BLaER1 (cell line): Measurements from ENCODE around the gene GRIA1.
A peak's percentile ranks its signal among the peaks of the same experiment; 100 is the strongest.

Experiments
- H3K27ac ChIP-seq: shearing (Covaris generic); formaldehyde crosslinking; 2 replicates; pipeline ENCODE4 v1.8.1; 2022
- H3K27me3 ChIP-seq: shearing (Covaris generic); formaldehyde crosslinking; 2 replicates; pipeline ENCODE4 v1.8.1; 2022
- H3K36me3 ChIP-seq: shearing (Covaris generic); formaldehyde crosslinking; 2 replicates; pipeline ENCODE4 v1.8.1; 2022
- H3K4me1 ChIP-seq: shearing (Covaris generic); formaldehyde crosslinking; 2 replicates; pipeline ENCODE4 v1.8.1; 2022
- H3K4me2 ChIP-seq: shearing (Covaris generic); formaldehyde crosslinking; 2 replicates; pipeline ENCODE4 v1.8.1; 2022
- H3K4me3 ChIP-seq: shearing (Covaris generic); formaldehyde crosslinking; 2 replicates; pipeline ENCODE4 v1.8.1; 2022
- H3K9ac ChIP-seq: shearing (Covaris generic); formaldehyde crosslinking; 2 replicates; pipeline ENCODE4 v1.8.1; 2022
- H3K9me3 ChIP-seq: shearing (Covaris generic); formaldehyde crosslinking; 2 replicates; pipeline ENCODE4 v1.8.1; 2022
- H4K20me1 ChIP-seq: shearing (Covaris generic); formaldehyde crosslinking; 2 replicates; pipeline ENCODE4 v1.8.1; 2022
- Cebpa-rat ChIP-seq: shearing (Covaris generic); IDR thresholded peaks from 2 replicates; pipeline ENCODE4 v1.8.1; 2022

Gene GRIA1

DNA sequence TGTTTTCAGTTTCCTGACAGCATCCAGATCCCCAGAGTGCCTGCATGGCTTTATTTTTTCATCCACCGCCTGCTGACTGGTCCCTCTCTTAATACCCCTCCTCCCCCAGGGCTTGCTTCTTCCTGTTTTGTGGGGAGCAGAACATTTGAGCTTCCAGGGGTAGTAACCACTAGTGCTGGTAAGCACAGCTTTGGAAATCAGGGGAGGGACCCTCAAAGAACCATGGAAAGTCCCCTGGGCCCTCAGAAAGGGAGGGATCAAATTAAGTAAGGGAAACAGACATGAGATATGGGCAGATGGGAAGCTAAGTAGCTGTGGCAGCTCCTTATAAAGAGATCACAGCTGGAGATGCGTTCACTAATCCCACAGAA, 26.8 kb downstream of the GRIA1 start:
- Histone ChIP-seq H3K4me2 (peak overlapping the region; percentile 69), H3K4me1 (peaks cover 20% of the 10 kb centered on the region)

DNA sequence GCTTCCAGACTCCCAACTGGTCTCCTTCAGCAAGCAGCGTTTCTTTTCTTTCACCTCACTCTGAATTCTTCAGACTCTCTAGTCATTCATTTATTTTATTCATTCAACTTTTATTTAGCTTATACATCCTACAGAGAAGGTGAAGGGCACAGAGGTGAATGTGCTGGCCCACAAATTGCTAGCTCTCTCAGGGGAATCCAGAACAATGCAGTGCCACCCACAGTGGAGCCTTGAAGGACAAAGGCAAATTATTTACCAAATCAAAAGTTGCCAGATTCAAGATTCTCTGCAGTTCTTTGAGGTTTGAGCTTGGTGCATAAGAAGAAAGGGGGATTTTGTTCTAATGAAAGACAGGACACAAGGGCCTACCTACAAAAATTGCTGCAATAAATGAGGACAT, 29.7 kb downstream of the GRIA1 start:
- no peaks in the 10 kb centered on the region for H3K27me3 ChIP-seq
- H3K4me2 ChIP-seq: no peak overlapping the region
- H3K36me3 ChIP-seq: no peaks in the 10 kb centered on the region
- no peak overlapping the region for H3K9ac ChIP-seq
- TF ChIP-seq Cebpa-rat: no peak
- H3K4me3 ChIP-seq: no peak overlapping the region
- H3K9me3 ChIP-seq: no peaks in the 10 kb centered on the region
- no peak overlapping the region for H3K27ac ChIP-seq
- H4K20me1 ChIP-seq: no peaks in the 10 kb centered on the region
- H3K4me1 ChIP-seq: peaks cover 20% of the 10 kb centered on the region

More for the DNA sequence above, 26.8 kb downstream of the GRIA1 start:
- Histone ChIP-seq H3K9ac (no peak overlapping the region), H3K27me3 (no peaks in the 10 kb centered on the region), H4K20me1 (no peaks in the 10 kb centered on the region), H3K27ac (no peak overlapping the region), H3K4me3 (no peak overlapping the region), H3K9me3 (peaks cover 10% of the 10 kb centered on the region; the same call in 1 of the 2 replicates), H3K36me3 (no peaks in the 10 kb centered on the region)
- no peak for TF ChIP-seq Cebpa-rat

DNA sequence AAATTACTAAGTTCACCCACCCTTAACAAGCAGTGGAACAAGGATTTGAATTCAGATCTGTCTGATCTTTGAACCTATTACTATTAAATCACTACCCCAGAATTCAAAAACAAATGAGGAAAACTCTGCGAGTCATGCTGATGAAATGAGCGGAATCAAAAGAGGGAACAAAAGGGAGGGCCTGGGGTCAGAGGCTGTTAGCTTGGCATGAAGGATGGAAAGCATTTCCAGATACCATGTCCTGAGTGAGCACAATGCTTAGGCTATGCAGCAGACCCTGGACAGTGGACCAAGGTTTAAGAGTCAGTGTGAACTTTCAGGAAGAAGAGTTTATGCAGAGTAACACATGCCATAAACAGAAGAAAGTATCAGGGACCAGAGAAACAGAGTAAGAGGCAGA, 30.5 kb downstream of the GRIA1 start:
- Histone ChIP-seq H4K20me1 (no peaks in the 10 kb centered on the region), H3K4me2 (no peak overlapping the region), H3K36me3 (no peaks in the 10 kb centered on the region), H3K9ac (no peak overlapping the region), H3K27ac (no peak overlapping the region), H3K9me3 (no peaks in the 10 kb centered on the region), H3K4me3 (no peak overlapping the region), H3K4me1 (peaks cover 20% of the 10 kb centered on the region), H3K27me3 (no peaks in the 10 kb centered on the region)
- TF ChIP-seq Cebpa-rat: no peak

DNA sequence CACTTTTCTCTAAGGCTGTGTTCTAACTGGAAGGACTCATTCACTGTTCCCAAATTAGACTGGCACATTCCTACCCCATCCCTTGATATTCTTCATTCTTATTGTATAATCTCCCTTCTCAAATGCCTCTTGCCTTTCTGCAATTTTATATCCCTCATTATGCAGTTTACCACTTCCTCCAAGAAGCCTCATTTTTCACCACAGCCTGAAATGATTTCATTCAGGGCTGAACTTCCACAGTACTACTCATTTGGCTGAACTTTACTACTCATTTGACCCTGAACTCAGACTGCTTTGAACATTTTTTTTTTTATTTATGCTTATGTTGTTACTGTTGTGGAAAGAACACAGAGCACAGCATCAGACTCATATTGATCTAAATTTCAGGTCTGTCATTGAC, 32.7 kb downstream of the GRIA1 start:
- no peak overlapping the region for H3K4me3 ChIP-seq
- no peak overlapping the region for H3K27ac ChIP-seq
- no peaks in the 10 kb centered on the region for H3K36me3 ChIP-seq
- H3K27me3 ChIP-seq: no peaks in the 10 kb centered on the region
- H3K9me3 ChIP-seq: no peaks in the 10 kb centered on the region
- H4K20me1 ChIP-seq: no peaks in the 10 kb centered on the region
- H3K4me1 ChIP-seq: no peaks in the 10 kb centered on the region
- no peak overlapping the region for H3K4me2 ChIP-seq
- no peak overlapping the region for H3K9ac ChIP-seq
- no peak for TF ChIP-seq Cebpa-rat

DNA sequence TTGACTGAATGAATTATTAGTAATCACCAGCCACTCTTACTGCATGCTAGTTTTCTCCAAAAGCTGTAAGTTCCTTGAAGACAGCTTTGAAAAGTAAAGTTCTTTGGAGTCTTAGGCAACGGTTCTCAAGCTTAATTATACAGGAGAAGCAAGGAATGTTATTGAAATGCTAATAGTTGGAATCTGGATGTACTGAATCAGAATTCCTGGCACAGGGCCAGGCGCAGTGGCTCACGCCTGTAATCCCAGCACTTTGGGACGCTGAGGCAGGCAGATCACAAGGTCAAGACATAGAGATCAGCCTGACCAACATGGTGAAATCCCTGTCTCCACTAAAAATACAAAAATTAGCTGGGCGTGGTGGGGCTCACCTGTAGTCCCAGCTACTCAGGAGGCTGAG, 33.4 kb downstream of the GRIA1 start:
- H3K36me3 ChIP-seq: no peaks in the 10 kb centered on the region
- no peak overlapping the region for H3K4me2 ChIP-seq
- no peaks in the 10 kb centered on the region for H3K27me3 ChIP-seq
- no peaks in the 10 kb centered on the region for H4K20me1 ChIP-seq
- no peak overlapping the region for H3K4me3 ChIP-seq
- TF ChIP-seq Cebpa-rat: no peak
- H3K9me3 ChIP-seq: no peaks in the 10 kb centered on the region
- no peak overlapping the region for H3K9ac ChIP-seq
- H3K27ac ChIP-seq: no peak overlapping the region
- H3K4me1 ChIP-seq: no peaks in the 10 kb centered on the region

DNA sequence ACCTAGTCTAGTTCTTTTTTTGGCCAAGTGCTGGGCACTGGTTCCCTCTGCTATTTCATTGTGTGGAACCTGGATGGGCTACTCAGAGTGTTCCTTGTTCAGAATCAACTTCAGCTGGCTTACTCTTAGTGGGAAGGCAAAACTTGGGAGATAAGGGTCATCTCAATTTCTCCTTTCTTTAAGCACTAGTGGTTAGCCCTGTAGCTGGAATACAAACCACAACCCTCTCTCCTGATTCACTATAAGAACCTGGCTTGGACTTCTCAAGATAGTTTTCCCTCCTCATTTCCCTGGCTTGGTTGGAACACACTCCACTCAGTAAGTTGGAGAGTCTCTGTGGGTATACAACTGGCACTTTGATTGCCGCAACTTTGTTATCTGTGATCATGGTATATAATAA, 35.1 kb downstream of the GRIA1 start:
- no peak for TF ChIP-seq Cebpa-rat
- H4K20me1 ChIP-seq: no peaks in the 10 kb centered on the region
- no peak overlapping the region for H3K27ac ChIP-seq
- no peaks in the 10 kb centered on the region for H3K36me3 ChIP-seq
- no peaks in the 10 kb centered on the region for H3K4me1 ChIP-seq
- H3K9me3 ChIP-seq: no peaks in the 10 kb centered on the region
- H3K9ac ChIP-seq: no peak overlapping the region
- no peaks in the 10 kb centered on the region for H3K27me3 ChIP-seq
- H3K4me3 ChIP-seq: no peak overlapping the region
- H3K4me2 ChIP-seq: no peak overlapping the region

DNA sequence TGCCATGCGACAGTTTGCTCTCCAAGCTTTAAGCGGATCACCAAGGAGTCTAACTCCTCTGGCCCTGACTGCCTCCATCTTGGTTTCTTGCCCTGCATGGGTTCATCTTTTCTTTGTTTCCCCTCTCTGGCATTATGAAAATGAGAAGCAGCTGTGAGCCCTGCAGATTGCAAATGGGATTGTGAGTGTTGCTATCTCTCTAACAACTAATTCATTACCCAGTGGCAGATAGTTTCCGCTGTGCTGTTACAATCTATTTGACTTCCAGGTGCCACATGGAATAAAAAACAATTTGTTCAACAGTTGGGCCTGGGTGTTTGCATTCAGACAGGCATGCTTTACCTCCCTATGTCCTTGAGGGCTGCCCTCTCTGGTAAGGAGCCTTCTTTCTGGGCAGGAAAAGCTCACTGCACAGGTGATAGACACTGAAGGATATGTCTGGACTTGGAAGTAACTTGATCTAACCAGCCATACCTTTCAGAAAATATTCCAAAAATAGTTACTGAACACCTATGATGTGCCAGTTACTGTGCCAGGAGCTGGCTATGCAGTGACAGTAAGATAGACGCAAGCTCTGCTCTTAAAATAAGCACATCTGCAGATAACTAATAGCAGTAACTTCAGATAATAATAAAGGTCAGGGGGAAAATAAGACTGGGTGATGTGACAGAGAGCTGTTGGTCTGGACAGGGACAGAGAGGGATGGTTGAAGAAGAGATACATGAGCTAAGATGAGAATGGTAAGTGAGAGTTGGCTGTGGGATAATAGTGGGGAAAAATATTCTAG, 40.1 kb downstream of the GRIA1 start:
- Histone ChIP-seq H3K9ac (no peak overlapping the region), H3K27ac (no peak overlapping the region), H3K9me3 (no peaks in the 10 kb centered on the region), H3K27me3 (no peaks in the 10 kb centered on the region), H3K4me3 (no peak overlapping the region), H3K4me2 (no peak overlapping the region), H3K36me3 (no peaks in the 10 kb centered on the region), H4K20me1 (no peaks in the 10 kb centered on the region), H3K4me1 (no peaks in the 10 kb centered on the region)
- TF ChIP-seq Cebpa-rat: no peak

DNA sequence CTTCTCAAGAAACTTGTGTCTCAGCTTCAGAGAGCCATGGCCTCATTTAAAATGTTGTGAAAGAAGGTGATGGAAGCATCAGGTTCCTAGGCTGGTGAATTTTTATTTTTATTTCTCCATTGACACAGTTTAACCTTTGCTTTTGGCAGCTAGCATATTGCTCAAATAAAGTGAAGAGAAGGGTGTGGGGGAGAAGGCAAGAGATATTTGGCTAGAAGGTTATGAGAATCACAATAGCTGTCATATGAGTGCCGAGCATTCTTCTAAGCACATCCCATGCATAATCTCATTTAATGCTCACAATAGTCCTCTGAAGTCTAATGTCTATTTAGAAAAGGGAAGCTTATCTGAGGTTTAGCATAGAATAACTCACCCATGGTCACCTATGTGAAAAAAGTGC, 43.1 kb downstream of the GRIA1 start:
- H3K4me3 ChIP-seq: no peak overlapping the region
- no peaks in the 10 kb centered on the region for H3K36me3 ChIP-seq
- H3K27ac ChIP-seq: no peak overlapping the region
- H3K9ac ChIP-seq: no peak overlapping the region
- H3K9me3 ChIP-seq: no peaks in the 10 kb centered on the region
- H3K4me2 ChIP-seq: no peak overlapping the region
- H3K4me1 ChIP-seq: no peaks in the 10 kb centered on the region
- no peaks in the 10 kb centered on the region for H3K27me3 ChIP-seq
- no peak for TF ChIP-seq Cebpa-rat
- no peaks in the 10 kb centered on the region for H4K20me1 ChIP-seq

DNA sequence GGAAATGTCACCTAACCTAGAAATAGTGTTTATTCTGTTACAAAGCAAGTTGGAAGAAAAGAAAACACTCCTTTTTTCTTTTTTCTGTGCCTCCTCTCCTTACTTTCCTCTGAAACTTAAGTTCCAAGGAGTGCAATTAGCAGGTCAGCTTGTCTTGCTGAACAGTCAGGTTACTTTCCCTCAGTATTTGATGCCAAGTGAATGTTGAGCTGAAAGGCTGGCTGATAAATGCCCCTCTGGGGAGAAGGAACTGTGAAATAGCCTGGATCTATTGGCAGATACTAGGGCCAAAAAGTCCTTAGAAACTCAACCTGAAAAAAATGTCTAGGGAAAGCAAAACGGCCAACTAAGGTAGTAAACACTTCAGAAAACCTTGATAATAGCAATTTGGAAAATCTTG, 43.6 kb downstream of the GRIA1 start:
- TF ChIP-seq Cebpa-rat: no peak
- no peak overlapping the region for H3K27ac ChIP-seq
- no peak overlapping the region for H3K9ac ChIP-seq
- no peaks in the 10 kb centered on the region for H3K36me3 ChIP-seq
- no peaks in the 10 kb centered on the region for H3K4me1 ChIP-seq
- H4K20me1 ChIP-seq: no peaks in the 10 kb centered on the region
- no peaks in the 10 kb centered on the region for H3K27me3 ChIP-seq
- H3K9me3 ChIP-seq: no peaks in the 10 kb centered on the region
- H3K4me3 ChIP-seq: no peak overlapping the region
- no peak overlapping the region for H3K4me2 ChIP-seq

DNA sequence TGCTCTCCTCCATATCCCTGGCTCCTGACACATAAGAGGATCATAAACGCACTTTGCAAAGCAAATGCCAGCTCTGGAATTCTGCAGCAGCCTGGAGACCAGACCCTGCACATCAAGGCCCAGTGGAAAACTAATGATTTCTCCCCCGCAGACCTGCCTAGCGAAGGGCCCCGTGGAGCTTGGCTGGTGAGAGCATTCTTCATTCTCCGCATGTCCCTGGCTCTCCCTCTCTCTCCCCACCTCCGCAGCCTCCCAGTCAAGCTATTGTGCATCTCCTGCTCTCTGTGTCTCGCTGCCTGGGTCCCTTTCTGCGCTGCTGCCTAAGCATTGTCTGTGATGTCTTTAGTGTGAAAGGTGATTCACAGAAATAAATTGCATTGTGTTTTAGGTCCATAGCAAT, 46.7 kb downstream of the GRIA1 start:
- Histone ChIP-seq H3K9me3 (no peaks in the 10 kb centered on the region), H3K27me3 (no peaks in the 10 kb centered on the region), H3K36me3 (no peaks in the 10 kb centered on the region), H3K27ac (no peak overlapping the region), H3K4me2 (no peak overlapping the region), H3K4me1 (peaks cover under 1% of the 10 kb centered on the region; the same call in 1 of the 2 replicates), H3K4me3 (no peak overlapping the region), H3K9ac (no peak overlapping the region), H4K20me1 (no peaks in the 10 kb centered on the region)
- TF ChIP-seq Cebpa-rat: no peak

DNA sequence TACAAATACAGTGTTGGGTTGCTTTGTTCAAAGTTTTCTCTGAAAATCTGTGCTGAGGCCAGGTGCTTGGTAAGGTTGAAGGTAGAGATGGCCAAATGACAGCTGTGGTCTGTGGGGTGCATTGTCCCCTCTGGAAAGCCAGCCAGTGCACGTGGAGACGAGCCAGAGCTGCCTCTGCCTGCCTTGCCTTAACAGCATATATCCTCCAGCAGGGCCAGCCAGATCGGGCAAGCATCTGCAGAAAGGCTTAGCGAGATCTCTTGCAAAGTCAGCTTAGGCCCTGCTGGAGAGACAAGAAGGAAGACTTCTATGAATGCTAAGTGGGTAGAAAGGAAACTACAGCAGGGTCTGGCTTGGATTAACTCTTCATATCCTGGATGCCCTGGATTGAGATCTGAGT, 49.5 kb downstream of the GRIA1 start:
- no peak overlapping the region for H3K27ac ChIP-seq
- no peaks in the 10 kb centered on the region for H3K36me3 ChIP-seq
- H3K4me3 ChIP-seq: no peak overlapping the region
- no peak for TF ChIP-seq Cebpa-rat
- H3K9ac ChIP-seq: no peak overlapping the region
- H3K4me1 ChIP-seq: peaks cover 21% of the 10 kb centered on the region
- no peaks in the 10 kb centered on the region for H3K27me3 ChIP-seq
- no peak overlapping the region for H3K4me2 ChIP-seq
- H4K20me1 ChIP-seq: no peaks in the 10 kb centered on the region
- no peaks in the 10 kb centered on the region for H3K9me3 ChIP-seq
